PFSK-1 (cell line): ENCODE results near the gene CCDC38.

ENCODE experiments used
- POLR2AphosphoS5 ChIP-seq: IDR thresholded peaks from 2 replicates; pipeline ENCODE4 v1.6.1; 2012; ENCODE audit warnings: low read depth, mild to moderate bottlenecking, control low read depth, low read length, moderate library complexity
- REST ChIP-seq, 2 experiments: IDR thresholded peaks; 2 replicates each; pipeline versions ENCODE4 v1.6.1 to v1.8.0; 2011 to 2012; ENCODE audit warnings: low read depth in 2 of 2, low read length in 2 of 2, control low read depth in 1 of 2, inconsistent platforms in 1 of 2, mild to moderate bottlenecking in 1 of 2, moderate library complexity in 1 of 2; ENCODE audit not compliant: insufficient read depth in 1 of 2
- TAF1 ChIP-seq: IDR thresholded peaks from 2 replicates; pipeline ENCODE4 v1.6.1; 2012; ENCODE audit warnings: low read length, control low read depth, borderline replicate concordance; ENCODE audit not compliant: insufficient read depth

GRCh38 chr12:95962222-95962621, 19.8 kb upstream of the CCDC38 start:
- TF ChIP-seq POLR2AphosphoS5 = no peak
- no peak for TF ChIP-seq REST (IDR thresholded peaks at IDR 0.05; ENCODE audit: insufficient read depth in 1 of 2, low read depth in 2 of 2, low read length in 2 of 2)
- TF ChIP-seq TAF1 = no peak
